GM19193 (cell line): Measurements from ENCODE around the gene PLCL2.

Experiments
- POLR2A ChIP-seq: IDR thresholded peaks from 4 replicates; pipeline ENCODE4 v1.6.1; 2011; ENCODE audit not compliant: insufficient read depth, insufficient read length; ENCODE audit errors: extremely low read depth

The PLCL2 gene

DNA sequence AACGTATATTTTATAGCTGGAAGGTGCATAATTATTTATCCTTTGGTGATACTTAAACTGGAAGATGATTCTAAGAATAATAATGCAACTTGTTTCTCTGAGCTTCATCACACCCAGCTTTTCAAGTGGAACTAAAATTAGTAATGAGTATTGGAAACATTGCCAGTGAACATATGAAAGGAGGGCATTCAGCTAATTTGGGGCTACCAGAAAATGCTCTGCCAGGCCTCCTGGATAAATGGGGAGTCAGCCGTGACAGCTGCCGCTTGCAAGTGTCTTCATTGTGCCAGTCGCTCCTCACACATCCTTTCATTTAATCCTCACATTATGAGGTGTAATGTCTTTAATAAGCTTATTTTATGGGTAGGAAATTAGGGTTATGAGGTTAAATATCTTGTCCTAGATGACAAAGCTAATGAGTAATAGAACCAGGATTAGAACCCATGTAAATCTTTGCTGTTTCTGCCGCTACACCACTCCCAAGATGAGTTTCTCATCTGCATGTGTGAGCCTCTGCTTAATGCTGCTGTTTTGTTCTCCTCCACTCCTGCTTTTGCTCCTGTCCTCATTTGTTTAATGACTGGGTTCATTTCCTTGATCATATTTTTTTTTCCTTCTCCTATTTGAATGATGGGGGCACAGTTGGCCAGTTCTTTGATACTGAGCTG is 155.7 kb downstream of the PLCL2 start:
- TF ChIP-seq POLR2A, result no peak

DNA sequence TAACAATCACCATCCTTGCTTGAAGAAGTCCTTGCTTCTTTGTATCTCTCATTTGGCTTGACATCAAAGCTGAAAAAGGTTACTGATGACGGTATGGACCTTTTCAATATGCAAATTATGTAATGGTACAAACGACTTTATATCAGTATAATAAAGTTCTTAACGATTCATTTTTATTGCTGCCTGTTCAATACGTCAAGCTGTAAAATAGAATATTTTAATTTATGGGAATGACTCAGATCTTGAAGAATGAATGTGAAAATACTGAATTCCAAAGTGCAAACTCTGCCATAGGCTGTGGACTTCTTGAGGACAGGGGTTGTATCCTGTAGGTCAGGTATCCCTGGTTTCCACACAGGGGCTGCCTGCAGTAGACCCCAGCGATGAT is 156.2 kb downstream of the PLCL2 start:
- TF ChIP-seq POLR2A, result no peak

DNA sequence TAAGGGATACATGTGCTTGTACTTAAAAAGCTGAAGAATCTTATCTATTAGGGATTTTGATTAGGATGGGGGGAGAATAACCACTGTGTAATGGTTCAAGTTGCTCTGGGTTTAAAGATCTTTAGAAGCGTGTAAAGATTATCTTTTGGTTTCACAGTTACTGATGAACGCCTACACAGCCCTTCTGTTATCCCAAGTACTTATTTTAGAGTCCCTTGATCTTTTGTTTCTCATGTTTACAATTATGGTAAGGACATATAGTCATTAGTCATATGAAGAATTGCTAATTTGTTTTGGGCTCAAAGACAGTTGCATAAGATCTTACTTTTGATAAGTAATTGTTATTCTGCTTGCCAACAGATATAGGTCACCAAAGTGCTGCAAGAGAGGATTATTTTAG is 160.1 kb downstream of the PLCL2 start:
- no peak for TF ChIP-seq POLR2A

DNA sequence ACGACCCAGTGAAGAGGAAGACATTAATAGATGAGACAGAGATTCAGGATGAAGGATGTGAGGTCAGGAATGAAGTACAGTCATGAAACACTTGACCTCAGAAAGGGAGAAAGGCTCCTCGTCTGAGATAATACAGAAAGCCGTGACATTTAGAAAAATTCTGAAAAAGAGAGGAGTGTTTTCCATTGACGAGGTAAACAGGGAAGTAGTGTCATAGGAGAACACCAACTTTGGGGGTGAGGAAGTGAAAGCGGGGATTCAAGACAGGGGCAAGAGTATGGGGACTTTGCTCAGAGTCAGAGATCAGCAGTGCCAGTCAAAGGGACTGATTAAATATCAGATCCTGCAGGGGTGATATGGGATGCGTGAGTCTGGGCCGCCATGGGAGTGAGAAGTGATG is 160.9 kb downstream of the PLCL2 start:
- no peak for TF ChIP-seq POLR2A

DNA sequence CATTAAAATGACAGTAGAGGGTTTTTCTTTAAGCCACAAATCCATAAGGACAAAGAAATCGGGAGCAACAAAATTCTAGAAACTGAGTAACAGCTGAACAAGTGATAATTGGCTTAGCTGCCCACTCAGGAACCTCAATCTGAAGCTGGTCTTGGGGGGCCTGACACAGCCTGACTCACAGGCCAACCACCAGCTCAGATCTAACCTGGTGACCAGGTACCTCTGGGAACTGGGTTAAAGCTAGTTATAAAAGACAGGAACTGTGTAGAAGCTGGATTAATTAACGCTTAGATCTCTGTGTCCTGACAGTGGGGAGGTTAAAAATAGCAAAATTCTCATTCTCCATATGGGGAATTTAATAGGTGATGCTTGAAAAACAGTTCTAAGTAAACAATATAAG is 161.9 kb downstream of the PLCL2 start:
- TF ChIP-seq POLR2A, result no peak

DNA sequence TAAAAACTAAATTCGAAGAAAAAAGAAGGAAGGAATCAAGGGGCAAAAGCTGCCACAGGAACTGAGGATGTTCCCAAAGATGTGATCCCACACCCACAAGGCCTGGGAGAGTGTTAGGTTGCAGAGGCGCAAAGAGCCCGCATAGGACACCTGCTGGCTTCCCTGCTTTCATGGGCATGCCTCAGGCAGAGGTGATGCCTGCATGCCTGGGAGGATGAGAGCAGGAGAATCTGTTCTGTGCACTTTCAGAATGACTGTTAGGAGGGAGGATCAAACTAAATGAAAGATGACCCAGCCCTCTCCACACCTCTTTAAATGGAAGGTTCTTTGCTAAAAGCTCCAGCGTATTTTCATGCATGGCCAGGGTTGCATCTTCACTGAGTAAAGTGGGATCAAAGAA is 162.4 kb downstream of the PLCL2 start:
- no peak for TF ChIP-seq POLR2A

DNA sequence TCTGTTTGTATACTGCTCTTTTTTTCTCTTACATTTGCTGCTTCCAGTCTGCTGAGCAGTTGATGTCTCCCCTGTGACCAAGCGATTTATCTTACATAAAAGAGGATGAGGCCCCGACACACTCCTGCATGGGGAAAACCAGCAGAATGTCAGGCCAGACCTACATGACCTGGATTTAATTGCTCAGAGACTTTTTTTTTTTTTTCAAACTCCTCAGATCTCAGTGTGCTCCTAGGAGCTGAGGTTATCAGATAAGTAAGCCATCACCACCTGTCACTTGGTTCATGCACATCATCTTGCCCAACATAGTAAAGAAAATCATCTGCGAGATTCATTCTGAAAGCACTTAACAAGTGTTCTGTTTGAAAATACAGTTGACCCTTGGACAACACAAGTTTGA is 163.1 kb downstream of the PLCL2 start:
- no peak for TF ChIP-seq POLR2A

DNA sequence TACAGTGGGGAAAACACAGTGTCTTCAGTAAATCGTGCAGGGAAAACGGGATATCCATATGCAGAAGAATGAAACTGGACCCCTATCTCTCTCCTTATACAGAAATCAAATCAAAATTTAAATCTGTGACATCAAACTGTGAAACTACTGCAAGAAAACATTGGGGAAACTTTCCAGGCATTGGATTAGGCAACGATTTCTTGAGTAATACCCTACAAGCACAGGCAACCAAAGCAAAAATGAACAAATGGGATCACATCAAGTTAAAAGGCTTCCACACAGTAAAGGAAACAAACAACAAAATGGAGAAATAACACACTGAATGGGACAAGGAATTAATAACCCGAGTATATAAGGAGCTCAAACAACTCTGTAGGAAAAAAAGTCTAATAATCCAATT is 165.3 kb downstream of the PLCL2 start:
- TF ChIP-seq POLR2A, result no peak

DNA sequence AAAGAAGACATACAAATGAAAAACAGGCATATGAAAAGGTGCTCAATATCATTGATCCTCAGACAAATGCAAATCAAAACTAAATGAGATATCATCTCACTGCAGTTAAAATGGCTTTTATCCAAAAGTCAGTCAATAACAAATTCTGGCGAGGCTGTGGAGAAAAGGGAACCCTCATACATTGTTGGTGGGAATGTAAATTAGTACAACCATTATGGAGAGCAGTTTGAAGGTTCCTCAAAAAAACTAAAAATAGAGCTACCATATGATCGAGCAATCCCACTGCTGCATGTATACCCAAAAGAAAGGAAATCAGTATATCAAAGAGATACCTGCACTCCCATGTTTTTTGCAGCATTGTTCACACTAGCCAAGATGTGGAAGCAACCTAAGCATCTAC is 165.8 kb downstream of the PLCL2 start:
- TF ChIP-seq POLR2A, result no peak

DNA sequence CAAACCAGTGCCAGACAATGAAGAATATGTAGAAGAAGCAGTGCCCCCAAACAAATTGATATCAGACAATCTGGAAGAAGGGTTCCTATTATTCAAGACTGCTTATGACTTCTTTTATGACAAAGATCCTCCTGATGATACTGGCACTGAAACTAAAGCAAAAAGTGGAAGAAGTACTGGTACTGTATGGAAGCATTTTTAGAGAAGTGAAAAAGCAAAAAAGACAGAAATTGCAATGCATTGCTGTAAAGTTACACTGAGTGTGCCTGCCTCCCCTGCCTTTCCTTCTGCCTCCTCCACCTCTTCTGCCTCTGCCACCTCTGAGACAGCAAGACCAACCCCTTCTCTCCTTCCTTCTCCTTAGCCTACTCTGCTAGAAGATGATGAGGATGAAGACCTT is 167.6 kb downstream of the PLCL2 start:
- TF ChIP-seq POLR2A, result no peak

DNA sequence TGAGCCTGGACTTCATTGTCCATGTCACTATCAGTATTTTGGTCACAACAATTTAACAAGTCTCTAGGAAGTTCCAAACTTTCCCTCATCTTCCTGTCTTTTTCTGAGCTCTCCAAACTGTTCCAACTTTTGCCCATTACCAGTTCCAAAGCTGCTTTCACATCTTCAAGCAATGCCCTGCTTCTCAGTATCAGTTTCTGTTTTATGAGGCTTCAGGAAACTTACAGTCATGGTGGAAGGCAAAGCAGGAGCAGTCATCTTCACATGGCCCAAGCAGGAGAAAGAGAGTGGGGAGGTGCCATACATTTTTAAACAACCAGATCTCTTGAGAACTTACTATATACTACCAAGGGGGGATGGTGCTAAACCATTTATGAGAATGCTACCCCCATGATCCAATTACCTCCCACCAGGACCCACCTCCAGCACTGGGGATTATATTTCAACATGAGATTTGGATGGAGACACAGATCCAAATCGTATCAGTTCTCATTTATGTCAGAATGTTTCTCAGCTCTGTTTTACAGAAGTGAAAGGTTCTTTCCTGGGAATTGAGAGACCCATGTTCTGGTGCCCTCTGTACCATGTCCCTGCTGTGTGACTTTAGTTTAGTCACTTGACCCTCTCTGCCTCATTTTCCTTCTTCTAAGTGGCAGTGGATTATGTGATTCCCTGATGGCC is 169.7 kb downstream of the PLCL2 start:
- TF ChIP-seq POLR2A, result no peak

DNA sequence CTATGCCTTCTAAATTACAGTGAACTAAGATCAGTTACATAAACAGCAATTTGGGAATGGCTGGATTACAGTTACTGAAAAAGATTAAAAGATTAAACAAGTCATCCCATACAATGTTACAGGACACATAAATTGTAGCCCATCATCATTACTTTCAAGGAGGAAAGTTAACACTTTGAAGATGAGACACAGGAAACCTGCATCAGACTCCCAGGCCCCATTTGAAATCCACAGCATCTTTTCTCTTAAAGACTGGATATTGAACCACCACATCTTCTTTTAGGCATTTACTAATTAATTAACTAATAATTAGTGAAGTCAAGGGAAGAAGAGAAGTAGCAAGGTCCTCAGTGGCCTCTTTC is 170.2 kb downstream of the PLCL2 start:
- TF ChIP-seq POLR2A, result no peak

DNA sequence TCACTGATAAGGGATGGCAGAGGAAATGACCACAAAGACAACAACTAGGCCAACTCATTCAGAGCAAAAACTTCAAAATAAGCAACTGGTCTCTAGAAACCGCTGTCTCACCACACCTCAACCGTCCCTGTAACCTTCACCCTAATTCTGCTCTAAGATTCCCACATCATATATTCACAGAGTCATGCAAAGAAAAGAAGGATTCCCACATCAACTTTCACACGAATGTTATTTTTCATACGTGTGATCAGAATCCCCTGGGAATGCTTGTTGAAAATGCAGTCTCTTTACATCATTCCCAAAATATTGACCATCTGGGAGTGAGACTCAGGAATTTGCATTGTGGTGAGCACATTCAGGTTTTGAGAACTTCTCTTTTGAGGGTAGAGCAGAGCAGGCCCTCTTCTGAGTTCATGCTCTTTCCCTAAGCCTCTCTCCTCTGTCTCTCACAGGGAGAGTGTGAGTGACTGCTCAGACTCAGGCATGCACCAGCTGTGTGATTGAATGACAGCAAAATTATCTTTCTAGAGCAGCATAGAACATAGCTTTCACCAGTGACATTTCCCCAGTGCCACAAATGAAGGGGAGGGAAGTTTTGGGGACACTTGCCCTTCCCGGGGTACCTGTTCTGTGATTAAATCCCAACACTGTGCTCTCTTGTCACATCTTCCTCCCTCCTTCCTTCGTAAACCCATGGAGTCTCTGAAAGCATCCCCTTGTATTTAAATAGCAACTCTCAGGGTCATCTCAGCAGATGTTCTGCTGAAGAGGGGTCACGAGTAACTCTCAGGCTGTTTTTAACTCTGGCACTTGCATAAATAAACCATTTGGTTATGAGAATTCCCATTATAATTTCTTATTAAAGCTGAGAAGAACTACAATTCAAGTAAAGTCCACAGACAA is 170.9 kb downstream of the PLCL2 start:
- no peak for TF ChIP-seq POLR2A

DNA sequence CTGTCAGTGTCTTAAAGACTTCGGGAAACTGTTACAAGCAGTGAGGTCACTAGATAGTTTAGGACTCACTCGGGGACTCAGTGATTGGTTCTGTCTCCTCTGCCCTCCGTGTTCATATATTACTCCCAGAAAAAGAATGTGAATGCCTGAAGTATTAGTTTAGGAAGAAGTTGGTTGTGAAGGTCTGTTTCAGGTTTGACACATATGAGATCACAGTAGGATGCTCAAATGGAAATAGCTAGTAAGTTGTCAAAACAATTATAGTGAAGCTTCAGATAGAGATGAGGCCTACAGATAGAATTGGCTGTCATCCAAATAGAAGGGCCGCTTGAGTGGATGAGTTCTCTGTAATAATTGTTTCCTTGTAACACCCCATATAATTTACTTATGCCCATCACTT is 172.6 kb downstream of the PLCL2 start:
- TF ChIP-seq POLR2A, result no peak

DNA sequence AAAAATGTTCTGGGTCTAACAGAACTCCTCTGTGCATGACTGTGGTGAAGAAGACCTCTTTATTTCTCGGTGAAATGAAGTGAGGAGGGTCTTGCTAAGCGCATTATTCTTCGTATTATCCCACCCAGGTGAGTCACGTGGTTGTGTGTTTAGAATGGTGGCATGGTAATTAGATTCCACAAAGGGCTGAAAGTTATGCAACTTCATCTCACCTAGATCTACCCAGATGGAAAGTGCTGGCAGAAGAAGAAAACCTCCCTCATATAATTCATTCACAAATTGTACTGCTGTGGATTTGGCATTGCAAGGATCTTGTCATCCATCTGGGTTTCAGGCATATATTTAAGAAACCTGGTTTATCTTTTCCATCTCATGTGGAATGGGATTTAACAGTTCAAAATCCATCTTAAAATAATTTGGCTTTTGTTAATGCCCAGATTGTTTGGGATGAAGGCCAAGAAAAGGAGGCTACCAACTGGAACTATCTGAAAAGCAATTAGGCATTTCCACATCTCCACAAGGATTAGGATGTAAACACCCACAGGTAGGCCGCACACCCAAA is 175.3 kb downstream of the PLCL2 start:
- no peak for TF ChIP-seq POLR2A
